IMR-90 (cell line): Measurements from ENCODE around the gene RASL11A. TPM values are rescaled to one million over a fixed set of nuclear protein-coding genes. Genes with fewer than 3 reads are reported as not detected.
A peak's percentile ranks its signal among the peaks of the same experiment; 100 is the strongest.

ENCODE experiments used
- ATAC-seq: fragments of 200-7000 bp; cut with Tn5 transposase; 2 replicates; pipeline ENCODE4 v1.9.1; 2020; ENCODE audit warnings: low read depth, mild to moderate bottlenecking, moderate library complexity
- BruUV-seq: library from RNA; stranded (reverse); fragments of 400-500 nt; replicated peaks from 2 replicates; lab custom pipeline; 2021; lab: Mats Ljungman, UMichigan
- CTCF ChIA-PET: fragments of 300-600 bp; formaldehyde crosslinking; extraction: SDS; loops from one replicate; lab custom pipeline; 2021; ENCODE audit warnings: antibody characterized with exemption; lab: Yijun Ruan, JAX
- POLR2A ChIA-PET: fragments of 300-600 bp; sonication (Branson Sonifier 250); formaldehyde crosslinking; loops from one replicate; lab custom pipeline; 2022; ENCODE audit warnings: antibody characterized with exemption; ENCODE audit not compliant: unreplicated experiment; lab: Charles Lee
- DNase-seq: peaks from one replicate; pipeline ENCODE4 v3.0.0; 2013
- H2AFZ ChIP-seq: replicated peaks from 2 replicates; pipeline ENCODE3; 2013; ENCODE audit warnings: low read length, mild to moderate bottlenecking; ENCODE audit not compliant: poor library complexity
- H2AK5ac ChIP-seq: 2 replicates; pipeline ENCODE4 v1.6.1; 2013; ENCODE audit warnings: low read depth, low read length, inconsistent platforms
- H2AK9ac ChIP-seq: replicated peaks from 2 replicates; pipeline ENCODE3; 2013; ENCODE audit warnings: mild to moderate bottlenecking, low read depth, low read length, moderate library complexity; ENCODE audit not compliant: poor library complexity
- H2BK120ac ChIP-seq: 2 replicates; pipeline ENCODE4 v1.6.1; 2013; ENCODE audit warnings: low read depth, low read length, inconsistent platforms
- H2BK15ac ChIP-seq: 3 replicates; pipeline ENCODE4 v1.6.1; 2013; ENCODE audit warnings: low read depth, low read length, inconsistent platforms
- H2BK20ac ChIP-seq: 2 replicates; pipeline ENCODE4 v1.6.1; 2013; ENCODE audit warnings: low read depth, mild to moderate bottlenecking, inconsistent platforms, low read length, moderate library complexity
- H2BK5ac ChIP-seq: 2 replicates; pipeline ENCODE4 v1.6.1; 2013; ENCODE audit warnings: mild to moderate bottlenecking, low read depth, low read length, inconsistent platforms; ENCODE audit not compliant: poor library complexity, severe bottlenecking
- H3K14ac ChIP-seq: replicated peaks from 2 replicates; pipeline ENCODE4 v1.6.1; 2013; ENCODE audit warnings: low read depth, low read length, inconsistent platforms
- H3K18ac ChIP-seq: 2 replicates; pipeline ENCODE4 v1.6.1; 2013; ENCODE audit warnings: low read depth, low read length, control low read depth
- H3K23ac ChIP-seq: 2 replicates; pipeline ENCODE4 v1.6.1; 2013; ENCODE audit warnings: low read depth, low read length, inconsistent platforms
- H3K27ac ChIP-seq: 2 replicates; pipeline ENCODE4 v1.5.1; 2013; ENCODE audit warnings: mild to moderate bottlenecking, control low read depth, low read length; ENCODE audit not compliant: insufficient read depth
- H3K27me3 ChIP-seq: 2 replicates; pipeline ENCODE4 v1.6.1; 2013; ENCODE audit warnings: low read length; ENCODE audit not compliant: control insufficient read depth, insufficient read depth
- H3K36me3 ChIP-seq: 2 replicates; pipeline ENCODE4 v1.6.1; 2013; ENCODE audit warnings: low read length, mixed read lengths; ENCODE audit not compliant: control insufficient read depth, insufficient read depth
- H3K4ac ChIP-seq: 2 replicates; pipeline ENCODE4 v1.6.1; 2013; ENCODE audit warnings: low read depth, low read length, inconsistent platforms
- H3K4me1 ChIP-seq: 2 replicates; pipeline ENCODE4 v1.6.1; 2013; ENCODE audit warnings: low read length, mixed read lengths; ENCODE audit not compliant: control insufficient read depth, insufficient read depth
- H3K4me2 ChIP-seq: 2 replicates; pipeline ENCODE4 v1.6.1; 2013; ENCODE audit warnings: low read depth, mild to moderate bottlenecking, control low read depth, low read length, moderate library complexity
- H3K4me3 ChIP-seq: 2 replicates; pipeline ENCODE4 v1.5.1; 2013; ENCODE audit warnings: low read depth, mild to moderate bottlenecking, control low read depth, low read length, moderate library complexity; ENCODE audit not compliant: insufficient read depth
- H3K56ac ChIP-seq: 2 replicates; pipeline ENCODE4 v1.6.1; 2013; ENCODE audit warnings: low read length, inconsistent platforms; ENCODE audit not compliant: insufficient read depth; ENCODE audit errors: extremely low read depth
- H3K79me1 ChIP-seq, 2 experiments: 2 replicates each; pipeline ENCODE4 v1.6.1; 2013; ENCODE audit warnings: low read length in 2 of 2, inconsistent platforms in 1 of 2, low read depth in 1 of 2
- H3K9ac ChIP-seq: 2 replicates; pipeline ENCODE4 v1.6.1; 2013; ENCODE audit warnings: low read depth, low read length, control low read depth
- H3K9me1 ChIP-seq: 2 replicates; pipeline ENCODE4 v1.6.1; 2013; ENCODE audit warnings: low read length, inconsistent platforms; ENCODE audit not compliant: insufficient read depth
- H3K9me3 ChIP-seq: 2 replicates; pipeline ENCODE4 v1.6.1; 2013; ENCODE audit warnings: low read length; ENCODE audit not compliant: control insufficient read depth, insufficient read depth
- H4K20me1 ChIP-seq: 2 replicates; pipeline ENCODE4 v1.6.1; 2013; ENCODE audit warnings: low read length, inconsistent platforms; ENCODE audit not compliant: insufficient read depth
- H4K5ac ChIP-seq: 2 replicates; pipeline ENCODE4 v1.6.1; 2013; ENCODE audit warnings: mild to moderate bottlenecking, low read depth, low read length, control low read depth
- H4K8ac ChIP-seq, 2 experiments: 2 replicates each; pipeline ENCODE4 v1.6.1; 2013; ENCODE audit warnings: low read depth in 2 of 2, low read length in 2 of 2, control low read depth in 1 of 2, inconsistent platforms in 1 of 2
- H4K91ac ChIP-seq: 2 replicates; pipeline ENCODE4 v1.6.1; 2013; ENCODE audit warnings: low read depth, low read length, inconsistent platforms; ENCODE audit not compliant: insufficient read depth
- BHLHE40 ChIP-seq: fragments of 150-350 bp; IDR thresholded peaks from 2 replicates; pipeline ENCODE4 v1.6.1; 2016; ENCODE audit warnings: mild to moderate bottlenecking, low read depth, low read length
- CEBPB ChIP-seq: IDR thresholded peaks from 2 replicates; pipeline ENCODE4 v1.6.1; 2012; ENCODE audit warnings: low read depth, low read length, improper control_type of control experiment
- FOS ChIP-seq: fragments of 150-350 bp; IDR thresholded peaks from 2 replicates; pipeline ENCODE4 v1.6.1; 2016; ENCODE audit warnings: low read depth, low read length
- MAZ ChIP-seq: IDR thresholded peaks from 2 replicates; pipeline ENCODE4 v1.6.1; 2012; ENCODE audit warnings: low read depth, mild to moderate bottlenecking, low read length, improper control_type of control experiment, moderate library complexity, borderline replicate concordance
- MXI1 ChIP-seq: IDR thresholded peaks from 2 replicates; pipeline ENCODE4 v1.6.1; 2012; ENCODE audit warnings: low read depth, mild to moderate bottlenecking, low read length, moderate library complexity, borderline replicate concordance
- POLR2A ChIP-seq: IDR thresholded peaks from 2 replicates; pipeline ENCODE4 v1.6.1; 2012; ENCODE audit warnings: mild to moderate bottlenecking, low read depth, low read length
- RAD21 ChIP-seq: IDR thresholded peaks from 2 replicates; pipeline ENCODE4 v1.6.1; 2012; ENCODE audit warnings: low read length, improper control_type of control experiment
- RFX5 ChIP-seq: IDR thresholded peaks from 2 replicates; pipeline ENCODE4 v1.8.0; 2012; ENCODE audit warnings: low read depth, mild to moderate bottlenecking, low read length, moderate library complexity
- SMC3 ChIP-seq: fragments of 150-350 bp; IDR thresholded peaks from 2 replicates; pipeline ENCODE4 v1.6.1; 2016; ENCODE audit warnings: low read depth, mild to moderate bottlenecking, antibody characterized with exemption, low read length, moderate library complexity
- WGBS, 2 experiments: methylation state at CpG; one replicate each; pipeline versions ENCODE4 v1.1.5 to v1.1.7; 2013; ENCODE audit warnings: missing lambda C conversion rate in 2 of 2; ENCODE audit not compliant: insufficient read length in 1 of 2; ENCODE audit errors: extremely low coverage in 2 of 2; 5-methylcytosine and 5-hydroxymethylcytosine counted together
- dilution Hi-C: fragments of 300-500 bp; cut with HindIII; formaldehyde crosslinking; loops from one replicate; pipeline ENCODE4 v1.14.3; 2018; ENCODE audit warnings: low sequenced_read_pairs; ENCODE audit not compliant: unreplicated experiment
- in situ Hi-C: fragments of 300-500 bp; cut with MboI; formaldehyde crosslinking; loops from 3 replicates; pipeline ENCODE4 v1.14.3; 2019; ENCODE audit warnings: low sequenced_read_pairs, inconsistent platforms, mixed read lengths
- intact Hi-C: fragments of 100-400 bp; cut with micrococcal nuclease; formaldehyde crosslinking; loops from 2 replicates; pipeline ENCODE4 v1.10.0; 2022
- polyA plus RNA-seq, 3 experiments: library from polyadenylated mRNA; depleted of rRNA; stranded (reverse); fragments of >200 nt; gene quantifications; 2 replicates each; pipeline ENCODE4 v1.2.3, GENCODE V29; 2012; ENCODE audit warnings: low replicate concordance in 1 of 3
- total RNA-seq: library from RNA; depleted of rRNA; stranded (reverse); fragments of >200 nt; gene quantifications from 2 replicates; pipeline ENCODE4 v1.2.3, GENCODE V29; 2012
- TF ChIP-seq, protein P1 (sequence below): fragments of 150-350 bp; IDR thresholded peaks from 2 replicates; pipeline ENCODE4 v1.6.1; 2017; ENCODE audit warnings: mild to moderate bottlenecking, antibody characterized with exemption, low read length, low read depth

The RASL11A gene
- total and polyA plus RNA-seq, 2 of the 4 experiments (the other 2 are of a cell fraction): 10.4 to 18.5 TPM

DNA sequence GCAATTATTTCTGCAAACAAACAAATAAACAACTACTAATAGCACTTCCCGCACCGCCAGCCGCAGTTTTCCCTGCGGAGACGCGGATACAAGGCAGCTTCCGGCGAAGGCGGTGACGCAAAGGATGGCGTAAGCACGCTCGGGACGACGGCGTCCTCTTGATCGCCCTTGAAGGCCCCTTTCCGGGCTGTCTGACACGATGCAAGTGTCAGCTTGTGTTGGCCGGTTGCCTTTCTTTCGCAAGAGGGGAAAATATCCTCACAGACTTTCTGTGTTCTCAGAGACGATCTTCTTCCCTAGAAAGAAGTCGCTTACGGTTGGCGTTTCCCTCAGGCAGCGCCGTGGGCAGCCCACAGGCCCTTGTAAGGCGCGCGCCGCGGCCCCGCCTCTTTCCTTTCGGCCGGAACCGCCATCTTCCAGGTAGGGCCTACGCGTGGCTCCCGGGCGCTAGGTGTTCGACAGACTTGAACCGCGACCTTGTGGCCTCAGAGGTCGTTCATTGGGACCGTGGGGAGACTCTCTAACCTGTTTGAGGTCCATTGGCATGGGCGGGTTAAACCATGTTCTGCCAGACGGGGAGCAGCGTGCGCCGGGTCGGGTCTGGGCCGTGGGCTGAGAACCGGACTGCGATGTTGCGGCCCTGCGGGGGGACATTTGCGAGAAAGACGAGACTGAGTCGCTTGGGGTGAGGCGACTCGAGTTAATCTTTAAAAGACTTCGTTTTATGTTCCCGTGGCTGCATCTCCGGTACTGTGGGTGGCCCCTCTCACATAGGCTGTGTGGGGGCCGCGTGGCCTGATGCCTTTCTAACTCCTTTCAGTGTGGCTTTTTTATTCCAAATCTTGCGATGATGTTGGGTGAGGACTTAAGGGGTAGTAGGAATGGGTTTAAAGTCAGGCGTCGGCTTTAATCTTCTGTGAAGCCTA, 19.2 kb upstream of the RASL11A start, which contains the start of gene RPL21:
Gene RPL21, plus strand, starts transcription at position 393 of the 926 bp plus-strand sequence. CDS start 2,219 bp downstream, outside the sequence.
- Histone ChIP-seq H3K4ac (peak within 1 kb of the TSS; percentile 91), H2AK5ac (peak within 1 kb of the TSS; percentile 93), H3K4me3 (peak within 1 kb of the TSS; percentile 71), H3K9me3 (no peaks in the 10 kb centered on the region), H3K9me1 (0 out of 2 replicates have a peak, but pooled peaks cover 3% of the 10 kb centered on the region), H4K91ac (peak within 1 kb of the TSS; percentile 96), H3K27me3 (no peaks in the 10 kb centered on the region), H4K5ac (peak within 1 kb of the TSS; percentile 74), H3K4me1 (no peaks in the 10 kb centered on the region; the same call in 1 of the 2 replicates), H3K18ac (peak within 1 kb of the TSS; percentile 78), H3K27ac (peak within 1 kb of the TSS; percentile 88), H2BK120ac (peak within 1 kb of the TSS; percentile 92), H3K14ac (peak within 1 kb of the TSS; percentile 96), H4K8ac (peak within 1 kb of the TSS; percentile 89 to 95), H3K23ac (peak within 1 kb of the TSS; percentile 86), H3K4me2 (peak within 1 kb of the TSS; percentile 98), H2AFZ (peak within 1 kb of the TSS; percentile 94), H2AK9ac (peak within 1 kb of the TSS; percentile 98), H3K36me3 (peaks cover 10% of the 10 kb centered on the region), H3K79me1 (peaks cover 0 to 32% of the 10 kb centered on the region in 2 experiments; a peak in 3 of 4 replicates), H3K56ac (peak within 1 kb of the TSS; percentile 99), H4K20me1 (peaks cover 33% of the 10 kb centered on the region; the same call in 1 of the 2 replicates), H3K9ac (peak within 1 kb of the TSS; percentile 93), H2BK15ac (peak within 1 kb of the TSS; percentile 94; the same call in 2 of the 3 replicates), H2BK20ac (peak within 1 kb of the TSS; percentile 63), H2BK5ac (peak within 1 kb of the TSS; percentile 82)
- in situ Hi-C loops: no loop called here
- POLR2A ChIA-PET: interaction anchor here (0.6 kb wide), 1 partner anchor 123 kb away, joined by 4 read pairs; no protein-coding TSS in a partner anchor
- DNase-seq (peak; percentile 99), ATAC-seq (peak; percentile 96)
- TF ChIP-seq CEBPB: peak; percentile 88
- peak; percentile 40; the same call in 1 of the 2 replicates for TF ChIP-seq MAZ
- TF ChIP-seq BHLHE40: peak; percentile 62
- peak; percentile 95 for TF ChIP-seq POLR2A
- TF ChIP-seq SMC3: no peak
- TF ChIP-seq, protein P1, sequence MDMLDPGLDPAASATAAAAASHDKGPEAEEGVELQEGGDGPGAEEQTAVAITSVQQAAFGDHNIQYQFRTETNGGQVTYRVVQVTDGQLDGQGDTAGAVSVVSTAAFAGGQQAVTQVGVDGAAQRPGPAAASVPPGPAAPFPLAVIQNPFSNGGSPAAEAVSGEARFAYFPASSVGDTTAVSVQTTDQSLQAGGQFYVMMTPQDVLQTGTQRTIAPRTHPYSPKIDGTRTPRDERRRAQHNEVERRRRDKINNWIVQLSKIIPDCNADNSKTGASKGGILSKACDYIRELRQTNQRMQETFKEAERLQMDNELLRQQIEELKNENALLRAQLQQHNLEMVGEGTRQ: no peak
- peak; percentile 87; the same call in 1 of the 2 replicates for TF ChIP-seq MXI1
- peak; percentile 2; the same call in 1 of the 2 replicates for TF ChIP-seq RAD21
- no peak for TF ChIP-seq RFX5
- 0 out of 2 replicates have a peak, but pooled peaks have one; percentile 13 for TF ChIP-seq FOS
- intact Hi-C loops: loop anchor here (1.0 kb wide), 3 partner anchors 79 to 266 kb away; no protein-coding TSS in a partner anchor
- CTCF ChIA-PET: interaction anchor here (1.1 kb wide), 1 partner anchor 102 kb away, joined by 4 read pairs; no protein-coding TSS in a partner anchor
- dilution Hi-C loops: no loop called here
- BruUV-seq: TSS peak; percentile 76
- 0% methylated on average over 26 of the region's 69 CpGs; no CpG with 5 or more reads in 1 of the 2 experiments for WGBS, 2 experiments
